BJ (cell line): ENCODE measurements around the gene GBP2. TPM values are rescaled to one million over a fixed set of nuclear protein-coding genes. Genes with fewer than 3 reads are reported as not detected.

ENCODE experiments used
- CTCF ChIA-PET: fragments of 350-600 bp; formaldehyde crosslinking; extraction: SDS; loops from one replicate; lab custom pipeline; 2021; ENCODE audit warnings: antibody characterized with exemption, inconsistent platforms; lab: Yijun Ruan, JAX
- POLR2A ChIA-PET: fragments of 300-600 bp; sonication (Branson Sonifier 250); formaldehyde crosslinking; extraction: SDS; loops from one replicate; lab custom pipeline; 2021; ENCODE audit warnings: antibody characterized with exemption; lab: Charles Lee
- DNase-seq: peaks from one replicate; pipeline ENCODE4 v3.0.0-alpha.2; 2011; ENCODE audit warnings: low read depth
- H3K27me3 ChIP-seq: 2 replicates; pipeline ENCODE4 v1.6.0; 2011; ENCODE audit warnings: low read length; ENCODE audit not compliant: control insufficient read depth, insufficient read depth
- H3K36me3 ChIP-seq: 2 replicates; pipeline ENCODE4 v1.5.1; 2011; ENCODE audit warnings: low read length; ENCODE audit not compliant: control insufficient read depth, insufficient read depth
- H3K4me3 ChIP-seq: 2 replicates; pipeline ENCODE4 v1.5.1; 2011; ENCODE audit warnings: low read depth, mild to moderate bottlenecking, control low read depth, low read length
- polyA plus RNA-seq: library from polyadenylated mRNA; depleted of rRNA; stranded (reverse); fragments of >200 nt; gene quantifications from 2 replicates; pipeline ENCODE4 v1.2.3, GENCODE V29; 2011
- TF ChIP-seq, protein P1 (sequence below): IDR thresholded peaks from 2 replicates; pipeline ENCODE4 v1.5.1; 2011; ENCODE audit warnings: low read depth, mild to moderate bottlenecking, control low read depth, inconsistent platforms, low read length, moderate library complexity; ENCODE audit not compliant: insufficient read depth

Gene GBP2
- polyA plus RNA-seq, 1 experiment: 7.8 TPM

DNA sequence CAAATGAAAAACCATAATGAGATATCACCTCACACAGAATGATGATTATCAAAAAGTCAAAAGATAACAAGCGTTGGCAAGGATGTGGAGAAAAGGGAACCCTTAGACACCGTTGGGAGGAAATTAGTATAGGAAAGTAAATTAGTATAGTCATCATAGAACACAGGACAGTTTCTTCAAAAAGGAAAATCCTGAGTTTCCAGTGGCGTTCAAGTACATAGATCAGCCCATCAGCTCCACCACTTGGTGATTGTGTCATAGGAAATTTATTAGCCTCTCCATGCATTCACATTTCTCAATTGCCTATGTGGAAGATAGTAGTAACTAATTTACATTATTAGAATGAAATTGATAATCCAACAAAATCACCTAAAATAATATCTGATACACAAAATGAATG is 20.8 kb upstream of the GBP2 start:
- Histone ChIP-seq H3K36me3 (no peaks in the 10 kb centered on the region), H3K27me3 (no peaks in the 10 kb centered on the region), H3K4me3 (no peak overlapping the region)
- CTCF ChIA-PET: no interaction called here
- TF ChIP-seq, protein P1, sequence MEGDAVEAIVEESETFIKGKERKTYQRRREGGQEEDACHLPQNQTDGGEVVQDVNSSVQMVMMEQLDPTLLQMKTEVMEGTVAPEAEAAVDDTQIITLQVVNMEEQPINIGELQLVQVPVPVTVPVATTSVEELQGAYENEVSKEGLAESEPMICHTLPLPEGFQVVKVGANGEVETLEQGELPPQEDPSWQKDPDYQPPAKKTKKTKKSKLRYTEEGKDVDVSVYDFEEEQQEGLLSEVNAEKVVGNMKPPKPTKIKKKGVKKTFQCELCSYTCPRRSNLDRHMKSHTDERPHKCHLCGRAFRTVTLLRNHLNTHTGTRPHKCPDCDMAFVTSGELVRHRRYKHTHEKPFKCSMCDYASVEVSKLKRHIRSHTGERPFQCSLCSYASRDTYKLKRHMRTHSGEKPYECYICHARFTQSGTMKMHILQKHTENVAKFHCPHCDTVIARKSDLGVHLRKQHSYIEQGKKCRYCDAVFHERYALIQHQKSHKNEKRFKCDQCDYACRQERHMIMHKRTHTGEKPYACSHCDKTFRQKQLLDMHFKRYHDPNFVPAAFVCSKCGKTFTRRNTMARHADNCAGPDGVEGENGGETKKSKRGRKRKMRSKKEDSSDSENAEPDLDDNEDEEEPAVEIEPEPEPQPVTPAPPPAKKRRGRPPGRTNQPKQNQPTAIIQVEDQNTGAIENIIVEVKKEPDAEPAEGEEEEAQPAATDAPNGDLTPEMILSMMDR: no peak
- DNase-seq: no peak
- POLR2A ChIA-PET: no interaction called here

DNA sequence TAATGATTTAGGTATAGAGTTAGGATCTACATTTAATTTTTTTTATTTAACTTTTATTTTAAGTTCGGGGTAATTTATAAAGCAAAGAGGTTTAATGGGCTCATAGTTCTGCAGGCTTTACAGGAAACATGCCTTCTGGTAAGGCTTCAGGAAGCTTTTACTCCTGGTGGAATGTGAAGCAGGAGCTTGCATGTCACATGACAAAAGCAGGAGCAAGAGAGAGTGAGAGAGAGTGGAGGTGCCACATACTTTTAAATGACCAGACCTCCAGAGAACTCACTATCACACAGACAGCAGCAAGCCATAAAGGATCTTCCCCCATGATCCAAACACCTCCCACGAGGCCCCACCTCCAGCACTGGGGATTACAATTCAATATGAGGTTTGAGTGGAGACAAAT is 17.6 kb upstream of the GBP2 start:
- ChIA-PET CTCF (no interaction called here), POLR2A (no interaction called here)
- no peak for DNase-seq
- Histone ChIP-seq H3K36me3 (no peaks in the 10 kb centered on the region), H3K4me3 (no peak overlapping the region), H3K27me3 (no peaks in the 10 kb centered on the region)
- TF ChIP-seq, protein P1: no peak

GRCh38 chr1:89142160-89142559 is 16.2 kb upstream of the GBP2 start:
- Histone ChIP-seq H3K4me3 (no peak overlapping the region), H3K27me3 (no peaks in the 10 kb centered on the region), H3K36me3 (no peaks in the 10 kb centered on the region)
- ChIA-PET POLR2A (no interaction called here), CTCF (no interaction called here)
- no peak for DNase-seq
- TF ChIP-seq, protein P1: no peak

GRCh38 chr1:89133747-89134146 is 7.8 kb upstream of the GBP2 start:
- no peak for DNase-seq
- POLR2A ChIA-PET: no interaction called here
- Histone ChIP-seq H3K36me3 (no peaks in the 10 kb centered on the region), H3K4me3 (no peak overlapping the region), H3K27me3 (0 out of 2 replicates have a peak, but pooled peaks cover 1% of the 10 kb centered on the region)
- CTCF ChIA-PET: no interaction called here
- TF ChIP-seq, protein P1: no peak

GRCh38 chr1:89130716-89131115 is 4.8 kb upstream of the GBP2 start:
- CTCF ChIA-PET: no interaction called here
- DNase-seq: no peak
- no peak overlapping the region for H3K4me3 ChIP-seq
- no peaks in the 10 kb centered on the region for H3K36me3 ChIP-seq
- 0 out of 2 replicates have a peak, but pooled peaks cover 1% of the 10 kb centered on the region for H3K27me3 ChIP-seq
- TF ChIP-seq, protein P1: no peak
- POLR2A ChIA-PET: no interaction called here
